Astrocyte (in vitro differentiated cells and primary cell): Measurements from ENCODE around the gene APOC3. TPM values are rescaled to one million over a fixed set of nuclear protein-coding genes. Genes with fewer than 3 reads are reported as not detected.

Experiments
- DNase-seq: peaks from one replicate; pipeline ENCODE4 v3.0.0-alpha.2; 2010; ENCODE audit warnings: low read depth
- FAIRE-seq: peaks from 2 replicates; lab custom pipeline; 2011; peaks lifted over from hg19 to GRCh38; lab: Jason Lieb, UNC
- H2AFZ ChIP-seq: 2 replicates; pipeline ENCODE4 v1.6.0; 2012; ENCODE audit warnings: low read depth, low read length, inconsistent platforms
- H3K27ac ChIP-seq: 2 replicates; pipeline ENCODE4 v1.5.1; 2011; ENCODE audit warnings: low read depth, low read length, inconsistent platforms
- H3K27me3 ChIP-seq: 2 replicates; pipeline ENCODE4 v1.6.0; 2011; ENCODE audit warnings: low read length, inconsistent platforms; ENCODE audit not compliant: insufficient read depth
- H3K36me3 ChIP-seq: 2 replicates; pipeline ENCODE4 v1.5.1; 2011; ENCODE audit warnings: low read length, inconsistent platforms; ENCODE audit not compliant: insufficient read depth
- H3K4me1 ChIP-seq: 2 replicates; pipeline ENCODE4 v1.5.1; 2011; ENCODE audit warnings: low read length, inconsistent platforms; ENCODE audit not compliant: insufficient read depth
- H3K4me2 ChIP-seq: 2 replicates; pipeline ENCODE4 v1.6.0; 2012; ENCODE audit warnings: low read length, inconsistent platforms
- H3K4me3 ChIP-seq: 2 replicates; pipeline ENCODE4 v1.5.1; 2011; ENCODE audit warnings: low read depth, mild to moderate bottlenecking, low read length, inconsistent platforms; ENCODE audit not compliant: insufficient read depth
- H3K79me2 ChIP-seq: 2 replicates; pipeline ENCODE4 v1.6.0; 2012; ENCODE audit warnings: mild to moderate bottlenecking, low read length, inconsistent platforms; ENCODE audit not compliant: insufficient read depth
- H3K9ac ChIP-seq: 2 replicates; pipeline ENCODE4 v1.6.0; 2012; ENCODE audit warnings: mild to moderate bottlenecking, low read length, inconsistent platforms
- H3K9me3 ChIP-seq: 2 replicates; pipeline ENCODE4 v1.5.1; 2012; ENCODE audit warnings: low read depth, mild to moderate bottlenecking, low read length, inconsistent platforms; ENCODE audit not compliant: insufficient read depth
- H4K20me1 ChIP-seq: 2 replicates; pipeline ENCODE4 v1.6.0; 2012; ENCODE audit warnings: low read length, inconsistent platforms; ENCODE audit not compliant: insufficient read depth
- H3K27ac Mint-ChIP-seq: one replicate; pipeline ENCODE4 v1.8.0; 2021; ENCODE audit warnings: mild to moderate bottlenecking, mixed read lengths; ENCODE audit not compliant: unreplicated experiment
- H3K27me3 Mint-ChIP-seq: one replicate; pipeline ENCODE4 v1.8.0; 2021; ENCODE audit warnings: low read depth, mixed read lengths; ENCODE audit not compliant: unreplicated experiment
- H3K36me3 Mint-ChIP-seq: one replicate; pipeline ENCODE4 v1.8.0; 2021; ENCODE audit warnings: low read depth, mixed read lengths; ENCODE audit not compliant: unreplicated experiment
- H3K4me1 Mint-ChIP-seq: one replicate; pipeline ENCODE4 v1.8.0; 2021; ENCODE audit warnings: low read depth, mixed read lengths; ENCODE audit not compliant: unreplicated experiment
- H3K4me3 Mint-ChIP-seq: one replicate; pipeline ENCODE4 v1.8.0; 2021; ENCODE audit warnings: mild to moderate bottlenecking, moderate library complexity, mixed read lengths; ENCODE audit not compliant: unreplicated experiment
- H3K9me3 Mint-ChIP-seq: one replicate; pipeline ENCODE4 v1.8.0; 2021; ENCODE audit warnings: mild to moderate bottlenecking, mixed read lengths; ENCODE audit not compliant: unreplicated experiment
- EZH2 ChIP-seq: IDR thresholded peaks from 2 replicates; pipeline ENCODE4 v1.6.1; 2012; ENCODE audit warnings: mild to moderate bottlenecking, low read length, inconsistent platforms; ENCODE audit not compliant: insufficient read depth
- total RNA-seq: library from RNA; stranded (reverse); gene quantifications from 2 replicates; pipeline ENCODE4 v1.2.1, GENCODE V29; 2021
- TF ChIP-seq, protein P1 (sequence below): IDR thresholded peaks from 2 replicates; pipeline ENCODE4 v1.5.1; 2011; ENCODE audit warnings: low read depth, mild to moderate bottlenecking, inconsistent platforms, low read length, moderate library complexity; ENCODE audit not compliant: insufficient read depth

The APOC3 gene
- total RNA-seq, 1 donor from 2014 or later: not detected

DNA sequence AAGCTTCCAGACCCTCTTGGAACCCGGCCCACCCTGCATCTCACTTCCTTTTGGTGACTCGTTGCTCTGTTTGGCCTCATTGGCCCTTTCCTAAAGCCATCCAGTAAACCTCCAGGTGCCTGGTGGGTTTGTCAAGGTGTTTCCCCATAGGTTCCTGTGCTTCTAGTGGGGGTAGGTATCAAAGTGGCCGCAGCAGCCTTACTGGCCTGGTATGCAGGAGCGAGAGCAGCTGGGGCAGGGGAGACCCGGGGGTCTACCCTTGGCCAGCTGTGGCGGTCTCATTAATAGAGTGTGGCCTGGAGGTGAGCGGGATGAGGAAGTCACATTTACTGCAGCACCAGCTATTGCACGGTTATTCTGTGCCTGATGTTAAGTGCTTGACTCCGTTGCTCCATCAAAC, 10.7 kb upstream of the APOC3 start:
- Histone ChIP-seq H3K4me1 (no peaks in the 10 kb centered on the region), H2AFZ (no peak overlapping the region), H3K79me2 (no peaks in the 10 kb centered on the region), H3K27me3 (peaks cover 3% of the 10 kb centered on the region), H3K36me3 (no peaks in the 10 kb centered on the region), H3K27ac (no peak overlapping the region), H4K20me1 (no peaks in the 10 kb centered on the region), H3K9ac (no peak overlapping the region), H3K4me3 (no peak overlapping the region), H3K9me3 (no peaks in the 10 kb centered on the region), H3K4me2 (no peak overlapping the region)
- DNase-seq (no peak), FAIRE-seq (no peak)
- Mint-ChIP-seq H3K27me3 (peaks cover 14% of the 10 kb centered on the region), H3K27ac (no peak overlapping the region), H3K9me3 (no peaks in the 10 kb centered on the region), H3K4me3 (no peak overlapping the region), H3K36me3 (peaks cover 2% of the 10 kb centered on the region), H3K4me1 (no peaks in the 10 kb centered on the region)
- TF ChIP-seq, protein P1, sequence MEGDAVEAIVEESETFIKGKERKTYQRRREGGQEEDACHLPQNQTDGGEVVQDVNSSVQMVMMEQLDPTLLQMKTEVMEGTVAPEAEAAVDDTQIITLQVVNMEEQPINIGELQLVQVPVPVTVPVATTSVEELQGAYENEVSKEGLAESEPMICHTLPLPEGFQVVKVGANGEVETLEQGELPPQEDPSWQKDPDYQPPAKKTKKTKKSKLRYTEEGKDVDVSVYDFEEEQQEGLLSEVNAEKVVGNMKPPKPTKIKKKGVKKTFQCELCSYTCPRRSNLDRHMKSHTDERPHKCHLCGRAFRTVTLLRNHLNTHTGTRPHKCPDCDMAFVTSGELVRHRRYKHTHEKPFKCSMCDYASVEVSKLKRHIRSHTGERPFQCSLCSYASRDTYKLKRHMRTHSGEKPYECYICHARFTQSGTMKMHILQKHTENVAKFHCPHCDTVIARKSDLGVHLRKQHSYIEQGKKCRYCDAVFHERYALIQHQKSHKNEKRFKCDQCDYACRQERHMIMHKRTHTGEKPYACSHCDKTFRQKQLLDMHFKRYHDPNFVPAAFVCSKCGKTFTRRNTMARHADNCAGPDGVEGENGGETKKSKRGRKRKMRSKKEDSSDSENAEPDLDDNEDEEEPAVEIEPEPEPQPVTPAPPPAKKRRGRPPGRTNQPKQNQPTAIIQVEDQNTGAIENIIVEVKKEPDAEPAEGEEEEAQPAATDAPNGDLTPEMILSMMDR: no peak
- no peak for TF ChIP-seq EZH2

DNA sequence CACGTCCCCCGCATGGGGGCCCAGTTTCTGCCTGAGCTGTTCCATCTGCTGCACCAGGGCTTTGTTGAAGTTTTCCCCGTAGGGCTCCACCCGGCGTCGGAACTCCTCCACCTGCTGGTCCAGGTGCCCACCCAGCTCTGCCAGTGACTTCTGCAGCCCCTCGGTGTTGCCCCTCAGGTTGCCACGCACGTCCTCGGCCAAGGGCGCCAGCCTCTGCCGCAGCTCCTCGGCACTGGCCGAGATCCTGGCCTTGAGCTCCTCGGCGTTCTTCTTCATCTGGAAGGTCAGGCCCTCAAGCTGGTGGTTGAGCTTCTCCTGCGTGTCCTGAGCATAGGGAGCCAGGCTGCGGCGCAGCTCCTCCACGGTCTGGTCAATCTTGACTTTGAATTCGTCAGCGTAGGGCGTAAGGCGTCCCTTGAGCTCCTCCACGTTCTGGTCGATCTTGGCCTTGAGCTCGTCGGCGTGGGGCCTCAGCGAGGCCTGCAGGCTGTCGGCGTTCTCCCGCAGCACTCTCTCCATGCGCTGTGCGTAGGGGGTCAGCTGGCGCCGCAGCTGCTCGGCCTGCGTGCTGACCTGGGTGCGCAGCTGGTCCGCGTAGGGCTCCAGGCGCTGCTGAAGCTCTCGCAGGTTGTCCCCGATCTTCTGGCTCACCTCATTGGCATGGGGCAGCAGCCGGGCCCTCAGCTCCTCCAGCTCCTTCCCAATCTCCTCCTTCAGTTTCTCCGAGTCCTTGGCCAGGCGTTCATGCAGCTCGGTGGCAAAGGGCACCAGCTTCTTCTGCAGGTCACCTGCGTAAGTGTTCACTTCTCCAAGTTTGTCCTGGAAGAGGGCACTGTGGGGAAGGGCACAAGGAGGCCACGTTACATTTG, 8.4 kb upstream of the APOC3 start:
- Histone ChIP-seq H3K9ac (no peak overlapping the region), H3K27me3 (peaks cover 1% of the 10 kb centered on the region), H3K79me2 (no peaks in the 10 kb centered on the region), H3K27ac (no peak overlapping the region), H3K36me3 (no peaks in the 10 kb centered on the region), H3K4me2 (no peak overlapping the region), H3K4me3 (no peak overlapping the region), H3K9me3 (no peaks in the 10 kb centered on the region), H3K4me1 (no peaks in the 10 kb centered on the region), H4K20me1 (no peaks in the 10 kb centered on the region), H2AFZ (no peak overlapping the region)
- no peak overlapping the region for H3K27ac Mint-ChIP-seq
- H3K27me3 Mint-ChIP-seq: peaks cover 18% of the 10 kb centered on the region
- H3K4me1 Mint-ChIP-seq: no peaks in the 10 kb centered on the region
- FAIRE-seq: no peak
- no peak for DNase-seq
- H3K36me3 Mint-ChIP-seq: peaks cover 2% of the 10 kb centered on the region
- no peaks in the 10 kb centered on the region for H3K9me3 Mint-ChIP-seq
- H3K4me3 Mint-ChIP-seq: no peak overlapping the region
- TF ChIP-seq EZH2: no peak
- TF ChIP-seq, protein P1: no peak

DNA sequence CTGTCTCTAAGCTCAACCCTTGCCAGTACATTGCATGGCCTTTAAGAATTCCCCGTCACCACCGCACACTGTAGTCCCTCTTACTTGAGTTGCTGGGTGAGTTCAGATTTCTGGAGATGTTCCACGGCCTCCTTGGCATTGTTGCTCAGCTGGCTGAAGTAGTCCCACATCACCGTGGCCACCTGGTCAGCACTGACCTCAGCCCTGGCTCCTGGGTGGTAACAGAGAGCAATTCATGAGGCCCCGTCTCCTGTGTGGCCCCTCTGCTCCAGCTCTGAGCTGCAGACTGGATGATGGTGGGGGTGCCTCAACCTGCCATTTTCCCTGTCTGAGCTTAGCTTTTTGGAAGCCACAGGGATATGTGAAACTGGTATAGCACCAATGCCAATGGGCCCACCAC, 7.1 kb upstream of the APOC3 start:
- Histone ChIP-seq H3K9me3 (no peaks in the 10 kb centered on the region), H3K36me3 (no peaks in the 10 kb centered on the region), H3K79me2 (no peaks in the 10 kb centered on the region), H3K9ac (no peak overlapping the region), H3K27me3 (no peaks in the 10 kb centered on the region), H3K4me1 (no peaks in the 10 kb centered on the region), H3K4me3 (no peak overlapping the region), H4K20me1 (no peaks in the 10 kb centered on the region), H2AFZ (no peak overlapping the region), H3K27ac (no peak overlapping the region), H3K4me2 (no peak overlapping the region)
- Mint-ChIP-seq H3K4me3 (no peak overlapping the region), H3K27ac (no peak overlapping the region), H3K4me1 (no peaks in the 10 kb centered on the region), H3K36me3 (peaks cover 2% of the 10 kb centered on the region), H3K27me3 (peaks cover 23% of the 10 kb centered on the region), H3K9me3 (no peaks in the 10 kb centered on the region)
- no peak for FAIRE-seq
- TF ChIP-seq EZH2: no peak
- TF ChIP-seq, protein P1: no peak
- DNase-seq: no peak
